Neural cell (in vitro differentiated cells): Measurements from ENCODE around the gene IQCM.

Experiments
- EZH2 ChIP-seq: fragments of 200-600, 300-800 bp; shearing (Covaris generic), sonication (generic); IDR thresholded peaks from 2 replicates; pipeline ENCODE4 v1.6.1; 2014; ENCODE audit warnings: antibody characterized with exemption, low read length, borderline replicate concordance, mild to moderate bottlenecking; ENCODE audit not compliant: insufficient read depth, poor library complexity, severe bottlenecking
- MXI1 ChIP-seq: fragments of 450-650 bp; conservative IDR thresholded peaks from 2 replicates; pipeline ENCODE4 v1.6.1; 2014; ENCODE audit warnings: antibody characterized with exemption, mild to moderate bottlenecking; ENCODE audit not compliant: poor library complexity, severe bottlenecking
- POLR2AphosphoS5 ChIP-seq: IDR thresholded peaks from 2 replicates; pipeline ENCODE4 v1.6.1; 2012
- TF ChIP-seq, protein P1 (sequence below): fragments of 450-650 bp; IDR thresholded peaks from 2 replicates; pipeline ENCODE4 v1.5.1; 2014; ENCODE audit warnings: antibody characterized with exemption, mild to moderate bottlenecking, moderate library complexity; ENCODE audit not compliant: poor library complexity, severe bottlenecking

DNA sequence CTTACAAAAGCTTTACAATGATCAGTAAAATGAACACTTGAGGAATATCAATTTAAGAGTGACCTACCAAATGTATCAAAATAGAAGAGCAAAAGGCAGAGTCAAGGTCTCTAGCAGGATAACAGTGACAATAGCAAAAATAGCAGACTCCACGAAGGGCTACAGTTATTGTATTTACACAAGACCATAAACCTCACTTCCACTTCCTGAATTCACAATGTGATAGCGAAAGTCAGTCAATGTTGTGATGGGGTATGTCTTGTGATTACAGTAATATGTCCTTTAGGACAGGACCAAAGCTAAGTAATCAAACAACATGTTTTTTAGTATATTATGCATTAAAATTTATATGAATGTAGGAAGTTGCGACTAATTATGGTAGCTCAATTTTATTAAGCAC lies 139.6 kb downstream of the IQCM start:
- no peak for TF ChIP-seq MXI1
- TF ChIP-seq, protein P1, sequence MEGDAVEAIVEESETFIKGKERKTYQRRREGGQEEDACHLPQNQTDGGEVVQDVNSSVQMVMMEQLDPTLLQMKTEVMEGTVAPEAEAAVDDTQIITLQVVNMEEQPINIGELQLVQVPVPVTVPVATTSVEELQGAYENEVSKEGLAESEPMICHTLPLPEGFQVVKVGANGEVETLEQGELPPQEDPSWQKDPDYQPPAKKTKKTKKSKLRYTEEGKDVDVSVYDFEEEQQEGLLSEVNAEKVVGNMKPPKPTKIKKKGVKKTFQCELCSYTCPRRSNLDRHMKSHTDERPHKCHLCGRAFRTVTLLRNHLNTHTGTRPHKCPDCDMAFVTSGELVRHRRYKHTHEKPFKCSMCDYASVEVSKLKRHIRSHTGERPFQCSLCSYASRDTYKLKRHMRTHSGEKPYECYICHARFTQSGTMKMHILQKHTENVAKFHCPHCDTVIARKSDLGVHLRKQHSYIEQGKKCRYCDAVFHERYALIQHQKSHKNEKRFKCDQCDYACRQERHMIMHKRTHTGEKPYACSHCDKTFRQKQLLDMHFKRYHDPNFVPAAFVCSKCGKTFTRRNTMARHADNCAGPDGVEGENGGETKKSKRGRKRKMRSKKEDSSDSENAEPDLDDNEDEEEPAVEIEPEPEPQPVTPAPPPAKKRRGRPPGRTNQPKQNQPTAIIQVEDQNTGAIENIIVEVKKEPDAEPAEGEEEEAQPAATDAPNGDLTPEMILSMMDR: no peak
- no peak for TF ChIP-seq EZH2
- no peak for TF ChIP-seq POLR2AphosphoS5
